Activated naive CD4-positive, alpha-beta T cell treated with anti-CD3 and anti-CD28 coated beads for 36 hours (primary cell): ENCODE data around the gene MMS19. TPM values are rescaled to one million over a fixed set of nuclear protein-coding genes. Genes with fewer than 3 reads are reported as not detected.
"Not testable (repeated sequence)": the region's sequence is repeated elsewhere in the genome, so short reads cannot be mapped to it uniquely, and the experiment has no call there.

Experiments used
- CTCF ChIA-PET: fragments of 350-600 bp; sonication (Branson Sonifier 250); formaldehyde crosslinking; loops from one replicate; lab custom pipeline; 2021; ENCODE audit warnings: antibody characterized with exemption; lab: Charles Lee
- DNase-seq: peaks from one replicate; pipeline ENCODE4 v3.0.0-alpha.2; 2020
- H3K27ac Mint-ChIP-seq: one replicate; pipeline ENCODE4 v1.8.0; 2021; ENCODE audit warnings: mild to moderate bottlenecking, mixed read lengths
- H3K27me3 Mint-ChIP-seq: one replicate; pipeline ENCODE4 v1.8.0; 2021; ENCODE audit warnings: low read depth, mixed read lengths
- H3K36me3 Mint-ChIP-seq: one replicate; pipeline ENCODE4 v1.8.0; 2021; ENCODE audit warnings: low read depth, mixed read lengths
- H3K4me1 Mint-ChIP-seq: one replicate; pipeline ENCODE4 v1.8.0; 2021; ENCODE audit warnings: low read depth, mixed read lengths
- H3K4me3 Mint-ChIP-seq: one replicate; pipeline ENCODE4 v1.8.0; 2021; ENCODE audit warnings: mild to moderate bottlenecking, moderate library complexity, mixed read lengths
- H3K9me3 Mint-ChIP-seq: one replicate; pipeline ENCODE4 v1.8.0; 2021; ENCODE audit warnings: mixed read lengths
- intact Hi-C: fragments of 100-400 bp; cut with micrococcal nuclease; formaldehyde crosslinking; loops from one replicate; pipeline ENCODE4 v1.15.1; 2023
- total RNA-seq, 2 experiments: library from RNA; stranded (reverse); gene quantifications; one replicate each; pipeline ENCODE4 v1.2.3, GENCODE V29; 2021

Gene MMS19
- total RNA-seq, 2 experiments from 2014 or later: 95.0 to 95.6 TPM

DNA sequence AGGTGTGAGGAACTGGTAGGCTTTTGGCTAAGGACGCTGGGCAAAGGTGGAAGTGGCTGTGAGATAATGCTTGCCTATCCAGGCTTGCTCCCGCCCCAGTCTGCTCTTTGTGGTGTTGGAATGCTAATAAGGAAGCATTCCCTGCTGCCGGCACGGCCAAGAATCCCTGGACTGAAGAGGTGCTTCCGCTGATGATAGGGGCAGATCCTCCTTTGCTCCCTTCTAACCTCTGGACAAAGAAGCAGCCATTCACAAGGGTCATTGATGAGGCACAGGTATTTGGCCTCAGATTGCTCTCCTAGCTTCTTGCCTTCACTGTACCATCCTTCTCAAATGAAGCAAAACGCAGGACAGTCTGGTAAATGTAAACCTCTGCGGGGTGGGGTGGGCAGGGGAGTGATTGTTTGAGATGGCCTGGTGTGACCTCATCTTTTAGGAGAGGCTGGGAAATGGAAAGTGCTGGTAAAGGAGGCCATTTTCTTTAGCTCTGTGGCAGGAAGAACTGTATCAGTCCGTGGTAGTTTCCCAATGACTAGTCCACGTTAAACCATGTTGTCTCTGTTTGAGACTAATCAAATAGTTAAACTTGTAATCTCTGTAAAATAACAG lies 70.5 kb downstream of the MMS19 start:
- no peaks in the 10 kb centered on the region for H3K27me3 Mint-ChIP-seq
- peak overlapping the region; percentile 97 for H3K27ac Mint-ChIP-seq
- CTCF ChIA-PET: interaction anchor here (0.6 to 3.5 kb wide), 8 partner anchors 9 to 149 kb away, joined by 3 to 16 read pairs (median 4); partner anchors contain the start of gene RRP12
- intact Hi-C loops: loop anchor here (1.0 to 5.0 kb wide), 3 partner anchors 19 to 840 kb away; partner anchors contain the start of genes EXOSC1, TM9SF3 and ZDHHC16
- H3K4me1 Mint-ChIP-seq: peaks cover 44% of the 10 kb centered on the region
- H3K36me3 Mint-ChIP-seq: peaks cover 59% of the 10 kb centered on the region
- DNase-seq: peak; percentile 74
- H3K9me3 Mint-ChIP-seq: no peaks in the 10 kb centered on the region
- peak overlapping the region; percentile 90 for H3K4me3 Mint-ChIP-seq

GRCh38 chr10:97426776-97427570 lies 71.2 kb downstream of the MMS19 start:
- Mint-ChIP-seq H3K36me3 (peaks cover 56% of the 10 kb centered on the region), H3K27ac (peak overlapping the region; percentile 97), H3K4me3 (peak overlapping the region; percentile 90), H3K9me3 (no peaks in the 10 kb centered on the region), H3K4me1 (peaks cover 44% of the 10 kb centered on the region), H3K27me3 (no peaks in the 10 kb centered on the region)
- CTCF ChIA-PET: interaction anchor here (0.6 to 3.5 kb wide), 6 partner anchors 10 to 148 kb away, joined by 3 to 16 read pairs (median 5); no protein-coding TSS in a partner anchor
- intact Hi-C loops: loop anchor here (1.0 to 5.0 kb wide), 4 partner anchors 71 to 840 kb away; partner anchors contain the start of genes ARHGAP19, FRAT2, MMS19 and TM9SF3
- no peak for DNase-seq

GRCh38 chr10:97425964-97426775 lies 72.1 kb downstream of the MMS19 start, which contains the start of gene PGAM1:
Gene PGAM1 (plus strand): TSS chr10:97426191. CDS start chr10:97426308, 117 bp downstream.
- CTCF ChIA-PET: interaction anchor here (1.2 to 7.1 kb wide), 2 partner anchors 11 to 18 kb away, joined by 3 to 90 read pairs; no protein-coding TSS in a partner anchor
- intact Hi-C loops: loop anchor here (1.0 to 5.0 kb wide), 4 partner anchors 72 to 839 kb away; partner anchors contain the start of genes ARHGAP19, FRAT2, MMS19 and TM9SF3
- Mint-ChIP-seq H3K9me3 (no peaks in the 10 kb centered on the region), H3K4me1 (peaks cover 50% of the 10 kb centered on the region), H3K36me3 (peaks cover 50% of the 10 kb centered on the region), H3K27me3 (no peaks in the 10 kb centered on the region), H3K4me3 (peak within 1 kb of the TSS; percentile 90), H3K27ac (peak within 1 kb of the TSS; percentile 98)
- peak; percentile 95 for DNase-seq

DNA sequence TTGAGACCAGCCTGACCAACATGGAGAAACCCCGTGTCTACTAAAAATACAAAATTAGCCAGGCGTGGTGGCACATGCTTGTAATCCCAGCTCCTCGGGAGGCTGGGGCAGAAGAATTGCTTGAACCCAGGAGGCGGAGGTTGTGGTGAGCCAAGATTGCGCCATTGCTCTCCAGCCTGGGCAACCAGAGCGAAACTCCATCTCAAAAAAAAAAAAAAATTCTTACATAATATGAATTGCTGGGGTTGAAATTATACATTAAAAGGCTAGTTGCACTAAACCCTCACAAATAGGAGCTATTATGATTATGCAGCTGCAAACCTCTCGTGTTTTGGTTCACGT lies 74.5 kb downstream of the MMS19 start:
- H3K27ac Mint-ChIP-seq: peak overlapping the region; percentile 98
- peaks cover 32% of the 10 kb centered on the region for H3K36me3 Mint-ChIP-seq
- H3K4me1 Mint-ChIP-seq: peaks cover 57% of the 10 kb centered on the region
- peak overlapping the region; percentile 90 for H3K4me3 Mint-ChIP-seq
- CTCF ChIA-PET: interaction anchor here (1.5 to 7.1 kb wide), 4 partner anchors 10 to 22 kb away, joined by 4 to 90 read pairs (median 24); partner anchors contain the start of genes EXOSC1, RRP12 and ZDHHC16
- intact Hi-C loops: loop anchor here (1.0 kb wide), 3 partner anchors 10 to 22 kb away; partner anchors contain the start of gene RRP12
- not testable (repeated sequence) for DNase-seq, H3K9me3 Mint-ChIP-seq, H3K27me3 Mint-ChIP-seq

DNA sequence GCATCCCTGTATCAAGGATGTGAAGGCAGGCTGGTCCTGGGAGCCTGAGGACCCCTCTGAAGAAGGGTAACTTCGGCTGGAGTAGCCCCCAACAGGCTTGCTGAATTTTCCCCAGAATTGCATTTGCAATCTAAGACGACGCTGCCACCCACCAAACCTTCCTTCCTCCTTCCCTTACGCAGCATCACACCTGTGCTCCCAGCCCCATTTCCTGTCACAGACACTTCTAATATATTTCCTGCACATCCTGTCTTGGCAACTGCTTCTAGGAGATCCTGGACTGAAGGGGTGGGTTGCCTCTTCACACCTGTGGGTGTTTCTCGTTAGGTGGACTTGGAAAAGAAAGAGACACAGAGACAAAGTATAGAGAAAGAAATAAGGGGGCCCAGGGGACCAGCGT lies 81.7 kb downstream of the MMS19 start:
- CTCF ChIA-PET: interaction anchor here (0.6 to 1.1 kb wide), 2 partner anchors 9 to 225 kb away, joined by 3 to 4 read pairs; no protein-coding TSS in a partner anchor
- intact Hi-C loops: loop anchor here (10.0 kb wide), 2 partner anchors 582 to 718 kb away; partner anchors contain the start of genes LCOR and R3HCC1L
- peaks cover 87% of the 10 kb centered on the region for H3K4me1 Mint-ChIP-seq

GRCh38 chr10:97412891-97413304 lies 85.3 kb downstream of the MMS19 start:
- Mint-ChIP-seq H3K9me3 (no peaks in the 10 kb centered on the region), H3K4me3 (peak overlapping the region; percentile 49), H3K36me3 (peaks cover 4% of the 10 kb centered on the region), H3K27ac (peak overlapping the region; percentile 87), H3K4me1 (peaks cover 52% of the 10 kb centered on the region), H3K27me3 (no peaks in the 10 kb centered on the region)
- CTCF ChIA-PET: interaction anchor here (0.9 to 7.5 kb wide), 5 partner anchors 10 to 141 kb away, joined by 3 to 49 read pairs (median 29); partner anchors contain the start of gene RRP12
- intact Hi-C loops: loop anchor here (1.0 to 10.0 kb wide), 3 partner anchors 10 to 722 kb away; partner anchors contain the start of genes LCOR and R3HCC1L
- DNase-seq: peak; percentile 88

More for the DNA sequence above, 81.7 kb downstream of the MMS19 start:
- Mint-ChIP-seq H3K36me3 (peaks cover 12% of the 10 kb centered on the region), H3K27ac (peak overlapping the region; percentile 97), H3K9me3 (no peaks in the 10 kb centered on the region), H3K27me3 (no peaks in the 10 kb centered on the region), H3K4me3 (no peak overlapping the region)
- DNase-seq: peak; percentile 56

GRCh38 chr10:97411406-97411805 lies 86.8 kb downstream of the MMS19 start:
- Mint-ChIP-seq H3K9me3 (no peaks in the 10 kb centered on the region), H3K36me3 (peaks cover 1% of the 10 kb centered on the region), H3K27ac (no peak overlapping the region), H3K4me1 (peaks cover 45% of the 10 kb centered on the region), H3K27me3 (no peaks in the 10 kb centered on the region), H3K4me3 (no peak overlapping the region)
- no peak for DNase-seq
- CTCF ChIA-PET: interaction anchor here (0.6 to 8.0 kb wide), 6 partner anchors 10 to 83 kb away, joined by 3 to 90 read pairs (median 4); partner anchors contain the start of genes PGAM1 and RRP12
- intact Hi-C loops: loop anchor here (10.0 kb wide), 2 partner anchors 577 to 723 kb away; partner anchors contain the start of genes LCOR and R3HCC1L

GRCh38 chr10:97408496-97408992 lies 89.7 kb downstream of the MMS19 start:
- no peaks in the 10 kb centered on the region for H3K27me3 Mint-ChIP-seq
- H3K4me3 Mint-ChIP-seq: no peak overlapping the region
- H3K9me3 Mint-ChIP-seq: no peaks in the 10 kb centered on the region
- intact Hi-C loops: no loop called here
- CTCF ChIA-PET: interaction anchor here (1.0 to 8.0 kb wide), 15 partner anchors 8 to 236 kb away, joined by 3 to 90 read pairs (median 5); partner anchors contain the start of gene PGAM1
- DNase-seq: no peak
- no peaks in the 10 kb centered on the region for H3K36me3 Mint-ChIP-seq
- no peak overlapping the region for H3K27ac Mint-ChIP-seq
- peaks cover 19% of the 10 kb centered on the region for H3K4me1 Mint-ChIP-seq

Other genes with a start within 250 kb of the MMS19 start
- gene ARHGAP19, start 205.8 kb downstream of the MMS19 start, total RNA-seq: 10 to 100 TPM; 76.7 to 91.9 TPM
- gene FRAT1, start 179.2 kb downstream of the MMS19 start, total RNA-seq: 1 to 10 TPM; 2.3 to 3.0 TPM
- 1 to 10 TPM; 5.1 to 5.6 TPM for gene FRAT2, start 163.7 kb downstream of the MMS19 start, total RNA-seq
- 10 to 100 TPM; 51.0 to 55.2 TPM for gene RRP12, start 97.1 kb downstream of the MMS19 start, total RNA-seq
- gene PGAM1, start 72.2 kb downstream of the MMS19 start, total RNA-seq: 1,000 to 10,000 TPM; 1,371 to 1,393 TPM
- gene EXOSC1, start 52.4 kb downstream of the MMS19 start, total RNA-seq: 10 to 100 TPM; 54.9 to 64.0 TPM
- gene ZDHHC16, start 52.2 kb downstream of the MMS19 start, total RNA-seq: 10 to 100 TPM; 20.7 to 26.5 TPM
- gene UBTD1, start 502 bp upstream of the MMS19 start, total RNA-seq: 1 to 10 TPM in 1 of 2 experiments, under 1 TPM in 1; 0.86 to 1.3 TPM
- gene ANKRD2, start 74.4 kb upstream of the MMS19 start, total RNA-seq: under 1 TPM in 1 of 2 experiments, not detected in 1; 0.26 TPM
- not detected for gene HOGA1, start 86.0 kb upstream of the MMS19 start, total RNA-seq
- not detected for gene C10orf62, start 91.3 kb upstream of the MMS19 start, total RNA-seq
- 10 to 100 TPM; 10.7 TPM for gene MORN4, start 135.1 kb upstream of the MMS19 start, total RNA-seq
- 1 to 10 TPM; 8.9 to 9.4 TPM for gene PI4K2A, start 142.2 kb upstream of the MMS19 start, total RNA-seq
- gene AVPI1, start 188.8 kb upstream of the MMS19 start, total RNA-seq: 1 to 10 TPM; 1.5 to 1.9 TPM
- 1 to 10 TPM; 2.7 to 3.4 TPM for gene MARVELD1, start 215.3 kb upstream of the MMS19 start, total RNA-seq
- gene ZFYVE27, start 238.7 kb upstream of the MMS19 start, total RNA-seq: 10 to 100 TPM; 18.0 to 18.4 TPM